GM19238 (cell line): ENCODE data around the gene SESN1.
A peak's percentile ranks its signal among the peaks of the same experiment; 100 is the strongest.
"Not testable (repeated sequence)": the region's sequence is repeated elsewhere in the genome, so short reads cannot be mapped to it uniquely, and the experiment has no call there.

Source experiments
- DNase-seq: peaks from one replicate; pipeline ENCODE4 v3.0.0; 2011; ENCODE audit warnings: low spot score; ENCODE audit not compliant: insufficient read length

Gene SESN1

GRCh38 chr6:109094416-109095035 is at the start of gene SESN1:
SESN1 (minus strand) TSS chr6:109094846; CDS start chr6:109094073, 773 bp downstream.
- DNase-seq = peak; percentile 76

GRCh38 chr6:109143191-109143590 is 48.5 kb upstream of the SESN1 start:
- DNase-seq = no peak

- DNase-seq = not testable (repeated sequence)
Measured at GRCh38 chr6:109142067-109142466, 47.4 kb upstream of the SESN1 start.

GRCh38 chr6:109139109-109139508 is 44.5 kb upstream of the SESN1 start:
- DNase-seq = no peak

- not testable (repeated sequence) for DNase-seq
Measured at GRCh38 chr6:109136530-109136929, 41.9 kb upstream of the SESN1 start.

- not testable (repeated sequence) for DNase-seq
Measured at GRCh38 chr6:109136039-109136438, 41.4 kb upstream of the SESN1 start.

GRCh38 chr6:109135600-109135999 is 41.0 kb upstream of the SESN1 start:
- DNase-seq = not testable (repeated sequence)

- DNase-seq = no peak
Measured at GRCh38 chr6:109130065-109130464, 35.4 kb upstream of the SESN1 start.

GRCh38 chr6:109125504-109125903 is 30.9 kb upstream of the SESN1 start:
- no peak for DNase-seq

GRCh38 chr6:109124219-109124618 is 29.6 kb upstream of the SESN1 start:
- DNase-seq = no peak

GRCh38 chr6:109121411-109121810 is 26.8 kb upstream of the SESN1 start:
- no peak for DNase-seq

- no peak for DNase-seq
Measured at GRCh38 chr6:109118871-109119354, 24.3 kb upstream of the SESN1 start.

GRCh38 chr6:109118337-109118736 is 23.7 kb upstream of the SESN1 start:
- DNase-seq = no peak

GRCh38 chr6:109117346-109118035 is 22.8 kb upstream of the SESN1 start:
- no peak for DNase-seq

GRCh38 chr6:109112663-109113062 is 18.0 kb upstream of the SESN1 start:
- not testable (repeated sequence) for DNase-seq

GRCh38 chr6:109109663-109110062 is 15.0 kb upstream of the SESN1 start:
- DNase-seq = not testable (repeated sequence)

GRCh38 chr6:109105681-109106080 is 11.0 kb upstream of the SESN1 start:
- DNase-seq = no peak

- DNase-seq = no peak
Measured at GRCh38 chr6:109104512-109104911, 9.9 kb upstream of the SESN1 start.

GRCh38 chr6:109103942-109104341 is 9.3 kb upstream of the SESN1 start:
- no peak for DNase-seq

- DNase-seq = no peak
Measured at GRCh38 chr6:109102762-109103161, 8.1 kb upstream of the SESN1 start.

GRCh38 chr6:109097661-109098060 is 3.0 kb upstream of the SESN1 start:
- DNase-seq = no peak

- DNase-seq = no peak
Measured at GRCh38 chr6:109096208-109096607, 1.6 kb upstream of the SESN1 start.

GRCh38 chr6:109095835-109096084 is 1.1 kb upstream of the SESN1 start:
- no peak for DNase-seq
